Kidney glomerular epithelial cell (primary cell): ENCODE measurements around the gene ACAA2.

ENCODE experiments used
- DNase-seq: peaks from one replicate; lab custom pipeline; 2025; lab: John Stamatoyannopoulos, UW

The ACAA2 gene

GRCh38 chr18:49742316-49743116 is 70.8 kb downstream of the ACAA2 start:
- DNase-seq: no peak

- DNase-seq: no peak
Observed at GRCh38 chr18:49739275-49739674, 74.1 kb downstream of the ACAA2 start.

GRCh38 chr18:49738721-49739120 is 74.6 kb downstream of the ACAA2 start:
- DNase-seq: no peak

GRCh38 chr18:49734836-49735235 is 78.5 kb downstream of the ACAA2 start:
- no peak for DNase-seq

- no peak for DNase-seq
Observed at GRCh38 chr18:49733896-49734585, 79.3 kb downstream of the ACAA2 start.

GRCh38 chr18:49733321-49733720 is 80.0 kb downstream of the ACAA2 start:
- peak; percentile 3 for DNase-seq
